ENCODE measurements around the gene KDM3A. TPM values are rescaled to one million over a fixed set of nuclear protein-coding genes. Genes with fewer than 3 reads are reported as not detected.

Gene KDM3A
- total RNA-seq, 1 donor from 2014 or later, result 76.2 TPM

DNA sequence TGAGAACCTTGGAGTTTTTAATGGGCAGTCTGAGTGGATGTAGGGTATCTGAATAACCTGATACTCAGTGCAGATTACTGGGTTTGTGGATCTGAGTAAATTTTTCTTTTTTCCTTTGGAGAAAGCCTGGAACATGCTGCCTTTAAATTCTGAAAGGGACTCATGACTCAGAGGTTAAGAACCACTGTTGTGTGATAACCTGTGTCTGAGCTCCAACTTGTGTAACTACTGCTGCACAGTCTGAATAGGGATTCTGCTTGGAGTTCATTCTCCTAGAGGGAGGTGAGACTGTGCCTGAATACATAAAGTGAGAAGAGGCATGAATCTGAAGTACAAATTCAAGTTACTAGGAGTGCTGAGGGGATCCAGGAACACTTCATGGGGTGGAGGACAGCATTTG, 36.2 kb downstream of the KDM3A start:
- no peaks in the 10 kb centered on the region for H3K27me3 Mint-ChIP-seq (ENCODE audit: low read depth, unreplicated experiment)
- H3K36me3 Mint-ChIP-seq (ENCODE audit: low read depth, unreplicated experiment), result peaks cover 37% of the 10 kb centered on the region
- Histone ChIP-seq H3K9ac (ENCODE audit: low read length) (no peak overlapping the region), H3K36me3 (ENCODE audit: insufficient read depth, low read length) (peaks cover 46% of the 10 kb centered on the region), H3K4me1 (ENCODE audit: insufficient read depth, low read length) (peaks cover 18% of the 10 kb centered on the region), H3K4me2 (ENCODE audit: low read length) (no peak overlapping the region), H2AFZ (ENCODE audit: low read depth, low read length) (no peak overlapping the region), H3K27me3 (ENCODE audit: insufficient read depth, low read length) (no peaks in the 10 kb centered on the region), H3K27ac (ENCODE audit: low read depth, low read length) (no peak overlapping the region), H3K4me3 (ENCODE audit: insufficient read depth, low read depth, low read length) (no peak overlapping the region), H3K79me2 (ENCODE audit: insufficient read depth, low read length) (no peaks in the 10 kb centered on the region), H3K9me3 (ENCODE audit: insufficient read depth, low read depth, low read length) (no peaks in the 10 kb centered on the region), H4K20me1 (ENCODE audit: insufficient read depth, low read length) (peaks cover 34% of the 10 kb centered on the region)
- no peaks in the 10 kb centered on the region for H3K9me3 Mint-ChIP-seq (ENCODE audit: unreplicated experiment)
- no peak for FAIRE-seq
- peaks cover 35% of the 10 kb centered on the region for H3K4me1 Mint-ChIP-seq (ENCODE audit: low read depth, unreplicated experiment)
- peak; percentile 49 for DNase-seq (ENCODE audit: low read depth)
- peak overlapping the region; percentile 36 for H3K27ac Mint-ChIP-seq (ENCODE audit: unreplicated experiment)
- TF ChIP-seq EZH2 (IDR thresholded peaks at IDR 0.05; ENCODE audit: insufficient read depth, low read length), result no peak
- TF ChIP-seq, protein P1, sequence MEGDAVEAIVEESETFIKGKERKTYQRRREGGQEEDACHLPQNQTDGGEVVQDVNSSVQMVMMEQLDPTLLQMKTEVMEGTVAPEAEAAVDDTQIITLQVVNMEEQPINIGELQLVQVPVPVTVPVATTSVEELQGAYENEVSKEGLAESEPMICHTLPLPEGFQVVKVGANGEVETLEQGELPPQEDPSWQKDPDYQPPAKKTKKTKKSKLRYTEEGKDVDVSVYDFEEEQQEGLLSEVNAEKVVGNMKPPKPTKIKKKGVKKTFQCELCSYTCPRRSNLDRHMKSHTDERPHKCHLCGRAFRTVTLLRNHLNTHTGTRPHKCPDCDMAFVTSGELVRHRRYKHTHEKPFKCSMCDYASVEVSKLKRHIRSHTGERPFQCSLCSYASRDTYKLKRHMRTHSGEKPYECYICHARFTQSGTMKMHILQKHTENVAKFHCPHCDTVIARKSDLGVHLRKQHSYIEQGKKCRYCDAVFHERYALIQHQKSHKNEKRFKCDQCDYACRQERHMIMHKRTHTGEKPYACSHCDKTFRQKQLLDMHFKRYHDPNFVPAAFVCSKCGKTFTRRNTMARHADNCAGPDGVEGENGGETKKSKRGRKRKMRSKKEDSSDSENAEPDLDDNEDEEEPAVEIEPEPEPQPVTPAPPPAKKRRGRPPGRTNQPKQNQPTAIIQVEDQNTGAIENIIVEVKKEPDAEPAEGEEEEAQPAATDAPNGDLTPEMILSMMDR (IDR thresholded peaks at IDR 0.05; ENCODE audit: insufficient read depth, low read depth, low read length), result no peak
- H3K4me3 Mint-ChIP-seq (ENCODE audit: unreplicated experiment), result no peak overlapping the region

DNA sequence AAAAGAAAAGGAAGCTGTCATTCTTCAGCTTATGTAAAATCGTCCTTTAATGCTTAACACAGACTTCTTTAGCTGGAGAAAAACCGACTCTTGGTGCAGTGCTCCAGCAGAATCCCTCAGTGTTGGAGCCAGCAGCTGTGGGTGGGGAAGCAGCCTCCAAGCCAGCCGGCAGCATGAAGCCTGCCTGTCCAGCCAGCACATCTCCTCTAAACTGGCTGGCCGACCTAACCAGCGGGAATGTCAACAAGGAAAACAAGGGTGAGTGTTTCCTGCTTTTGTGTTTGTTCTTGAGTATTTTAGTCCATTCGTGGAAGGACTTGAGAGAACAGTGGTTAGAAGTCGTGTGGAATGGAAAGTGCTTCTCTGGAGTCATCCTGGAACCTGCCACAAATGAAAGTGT, 38.9 kb downstream of the KDM3A start:
- H3K27me3 Mint-ChIP-seq (ENCODE audit: low read depth, unreplicated experiment), result no peaks in the 10 kb centered on the region
- peaks cover 53% of the 10 kb centered on the region for H3K36me3 Mint-ChIP-seq (ENCODE audit: low read depth, unreplicated experiment)
- TF ChIP-seq, protein P1 (IDR thresholded peaks at IDR 0.05; ENCODE audit: insufficient read depth, low read depth, low read length), result no peak
- no peak for TF ChIP-seq EZH2 (IDR thresholded peaks at IDR 0.05; ENCODE audit: insufficient read depth, low read length)
- H4K20me1 ChIP-seq (ENCODE audit: insufficient read depth, low read length), result peaks cover 42% of the 10 kb centered on the region
- H3K27ac ChIP-seq (ENCODE audit: low read depth, low read length), result no peak overlapping the region
- H3K4me3 Mint-ChIP-seq (ENCODE audit: unreplicated experiment), result no peak overlapping the region
- H2AFZ ChIP-seq (ENCODE audit: low read depth, low read length), result no peak overlapping the region
- no peak overlapping the region for H3K4me2 ChIP-seq (ENCODE audit: low read length)
- no peaks in the 10 kb centered on the region for H3K9me3 Mint-ChIP-seq (ENCODE audit: unreplicated experiment)
- H3K79me2 ChIP-seq (ENCODE audit: insufficient read depth, low read length), result no peaks in the 10 kb centered on the region
- no peaks in the 10 kb centered on the region for H3K9me3 ChIP-seq (ENCODE audit: insufficient read depth, low read depth, low read length)
- H3K27ac Mint-ChIP-seq (ENCODE audit: unreplicated experiment), result no peak overlapping the region
- H3K4me3 ChIP-seq (ENCODE audit: insufficient read depth, low read depth, low read length), result no peak overlapping the region
- DNase-seq (ENCODE audit: low read depth) (no peak), FAIRE-seq (no peak)
- no peaks in the 10 kb centered on the region for H3K27me3 ChIP-seq (ENCODE audit: insufficient read depth, low read length)
- H3K4me1 ChIP-seq (ENCODE audit: insufficient read depth, low read length), result peaks cover 18% of the 10 kb centered on the region
- peaks cover 55% of the 10 kb centered on the region for H3K36me3 ChIP-seq (ENCODE audit: insufficient read depth, low read length)
- peaks cover 37% of the 10 kb centered on the region for H3K4me1 Mint-ChIP-seq (ENCODE audit: low read depth, unreplicated experiment)
- no peak overlapping the region for H3K9ac ChIP-seq (ENCODE audit: low read length)

DNA sequence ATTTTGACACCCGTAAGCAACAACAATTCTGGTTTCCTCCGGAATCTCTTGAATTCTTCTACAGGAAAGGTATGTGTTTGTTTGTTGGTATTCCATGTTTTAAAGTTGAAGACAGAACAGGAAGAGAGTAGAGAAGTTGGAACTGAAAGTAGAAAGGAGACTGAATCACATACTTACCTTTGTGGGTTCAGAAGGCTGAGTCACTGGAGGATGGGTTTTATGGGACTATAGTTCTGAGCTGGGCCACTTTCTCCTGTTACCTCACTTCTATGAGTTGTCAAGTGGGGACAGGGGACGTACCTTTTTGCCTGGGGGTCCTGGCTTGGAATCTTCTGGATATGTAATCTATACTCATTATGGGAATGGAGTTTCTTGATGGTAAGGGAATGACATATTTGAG, 40.9 kb downstream of the KDM3A start:
- no peak overlapping the region for H2AFZ ChIP-seq (ENCODE audit: low read depth, low read length)
- no peak for DNase-seq (ENCODE audit: low read depth)
- peak overlapping the region; percentile 8 for H3K4me2 ChIP-seq (ENCODE audit: low read length)
- FAIRE-seq, result no peak
- no peak overlapping the region for H3K27ac ChIP-seq (ENCODE audit: low read depth, low read length)
- no peak overlapping the region for H3K4me3 ChIP-seq (ENCODE audit: insufficient read depth, low read depth, low read length)
- TF ChIP-seq, protein P1 (IDR thresholded peaks at IDR 0.05; ENCODE audit: insufficient read depth, low read depth, low read length), result no peak
- no peak for TF ChIP-seq EZH2 (IDR thresholded peaks at IDR 0.05; ENCODE audit: insufficient read depth, low read length)
- Mint-ChIP-seq H3K27me3 (ENCODE audit: low read depth, unreplicated experiment) (no peaks in the 10 kb centered on the region), H3K4me3 (ENCODE audit: unreplicated experiment) (no peak overlapping the region), H3K4me1 (ENCODE audit: low read depth, unreplicated experiment) (peaks cover 32% of the 10 kb centered on the region), H3K9me3 (ENCODE audit: unreplicated experiment) (no peaks in the 10 kb centered on the region), H3K36me3 (ENCODE audit: low read depth, unreplicated experiment) (peaks cover 61% of the 10 kb centered on the region), H3K27ac (ENCODE audit: unreplicated experiment) (no peak overlapping the region)
- peaks cover 31% of the 10 kb centered on the region for H4K20me1 ChIP-seq (ENCODE audit: insufficient read depth, low read length)
- peaks cover 5% of the 10 kb centered on the region for H3K4me1 ChIP-seq (ENCODE audit: insufficient read depth, low read length)
- no peaks in the 10 kb centered on the region for H3K27me3 ChIP-seq (ENCODE audit: insufficient read depth, low read length)
- H3K36me3 ChIP-seq (ENCODE audit: insufficient read depth, low read length), result peaks cover 68% of the 10 kb centered on the region
- H3K9me3 ChIP-seq (ENCODE audit: insufficient read depth, low read depth, low read length), result no peaks in the 10 kb centered on the region
- H3K9ac ChIP-seq (ENCODE audit: low read length), result no peak overlapping the region
- H3K79me2 ChIP-seq (ENCODE audit: insufficient read depth, low read length), result no peaks in the 10 kb centered on the region

All from astrocyte (in vitro differentiated cells and primary cell).